ENCODE results near the gene TCP10L.

Gene TCP10L

GRCh38 chr21:32535612-32536011, 49.7 kb downstream of the TCP10L start:
- Histone ChIP-seq H3K79me2 (ENCODE audit: low read length) (no peaks in the 10 kb centered on the region), H2AFZ (ENCODE audit: low read length) (no peak overlapping the region), H3K27ac (ENCODE audit: low read length) (no peak overlapping the region), H3K9ac (ENCODE audit: low read length) (no peak overlapping the region), H4K20me1 (ENCODE audit: insufficient read depth, low read length) (no peaks in the 10 kb centered on the region), H3K4me1 (ENCODE audit: low read length) (no peaks in the 10 kb centered on the region), H3K9me2 (replicated peaks; ENCODE audit: insufficient read depth, low read length) (no peaks in the 10 kb centered on the region), H3K4me3 (ENCODE audit: low read length) (no peak overlapping the region), H3K4me2 (ENCODE audit: low read depth, low read length) (no peak overlapping the region), H3F3A (ENCODE audit: insufficient read depth, low read length) (no peaks in the 10 kb centered on the region), H3K9me3 (replicated peaks; ENCODE audit: insufficient read depth, low read length) (no peaks in the 10 kb centered on the region), H3K36me3 (replicated peaks; ENCODE audit: insufficient read depth, low read length) (no peaks in the 10 kb centered on the region), H3K27me3 (replicated peaks; ENCODE audit: insufficient read depth, low read length) (no peaks in the 10 kb centered on the region)
- TF ChIP-seq EZH2phosphoT487 (IDR thresholded peaks at IDR 0.05; ENCODE audit: low read length) (no peak), EZH2 (optimal IDR thresholded peaks at IDR 0.05; ENCODE audit: low read depth, low read length) (no peak), CTCF (IDR thresholded peaks at IDR 0.05; ENCODE audit: low read length) (no peak)
- no peak for DNase-seq

GRCh38 chr21:32534113-32534512, 51.2 kb downstream of the TCP10L start:
- Histone ChIP-seq H3F3A (ENCODE audit: insufficient read depth, low read length) (no peaks in the 10 kb centered on the region), H3K4me1 (ENCODE audit: low read length) (no peaks in the 10 kb centered on the region), H4K20me1 (ENCODE audit: insufficient read depth, low read length) (no peaks in the 10 kb centered on the region), H3K9me3 (replicated peaks; ENCODE audit: insufficient read depth, low read length) (no peaks in the 10 kb centered on the region), H3K4me3 (ENCODE audit: low read length) (no peak overlapping the region), H3K9me2 (replicated peaks; ENCODE audit: insufficient read depth, low read length) (no peaks in the 10 kb centered on the region), H3K9ac (ENCODE audit: low read length) (no peak overlapping the region), H2AFZ (ENCODE audit: low read length) (no peak overlapping the region), H3K36me3 (replicated peaks; ENCODE audit: insufficient read depth, low read length) (no peaks in the 10 kb centered on the region), H3K4me2 (ENCODE audit: low read depth, low read length) (no peak overlapping the region), H3K79me2 (ENCODE audit: low read length) (no peaks in the 10 kb centered on the region), H3K27me3 (replicated peaks; ENCODE audit: insufficient read depth, low read length) (no peaks in the 10 kb centered on the region), H3K27ac (ENCODE audit: low read length) (no peak overlapping the region)
- TF ChIP-seq EZH2 (optimal IDR thresholded peaks at IDR 0.05; ENCODE audit: low read depth, low read length) (no peak), EZH2phosphoT487 (IDR thresholded peaks at IDR 0.05; ENCODE audit: low read length) (no peak)
- DNase-seq: peak; percentile 5

- no peaks in the 10 kb centered on the region for H3F3A ChIP-seq (ENCODE audit: insufficient read depth, low read length)
- H3K27me3 ChIP-seq (replicated peaks; ENCODE audit: insufficient read depth, low read length): no peaks in the 10 kb centered on the region
- H3K27ac ChIP-seq (ENCODE audit: low read length): no peak overlapping the region
- H3K4me3 ChIP-seq (ENCODE audit: low read length): no peak overlapping the region
- no peak overlapping the region for H2AFZ ChIP-seq (ENCODE audit: low read length)
- H3K36me3 ChIP-seq (replicated peaks; ENCODE audit: insufficient read depth, low read length): no peaks in the 10 kb centered on the region
- H3K79me2 ChIP-seq (ENCODE audit: low read length): no peaks in the 10 kb centered on the region
- no peaks in the 10 kb centered on the region for H3K4me1 ChIP-seq (ENCODE audit: low read length)
- H3K9ac ChIP-seq (ENCODE audit: low read length): no peak overlapping the region
- H4K20me1 ChIP-seq (ENCODE audit: insufficient read depth, low read length): no peaks in the 10 kb centered on the region
- no peak overlapping the region for H3K4me2 ChIP-seq (ENCODE audit: low read depth, low read length)
- no peaks in the 10 kb centered on the region for H3K9me2 ChIP-seq (replicated peaks; ENCODE audit: insufficient read depth, low read length)
- no peak for DNase-seq
- no peak for TF ChIP-seq CTCF (IDR thresholded peaks at IDR 0.05; ENCODE audit: low read length)
- H3K9me3 ChIP-seq (replicated peaks; ENCODE audit: insufficient read depth, low read length): no peaks in the 10 kb centered on the region
Observed at GRCh38 chr21:32533611-32534010, 51.7 kb downstream of the TCP10L start.

GRCh38 chr21:32533053-32533452, 52.3 kb downstream of the TCP10L start:
- no peak for TF ChIP-seq CTCF (IDR thresholded peaks at IDR 0.05; ENCODE audit: low read length)
- TF ChIP-seq EZH2 (optimal IDR thresholded peaks at IDR 0.05; ENCODE audit: low read depth, low read length): no peak
- no peak for TF ChIP-seq EZH2phosphoT487 (IDR thresholded peaks at IDR 0.05; ENCODE audit: low read length)

More at GRCh38 chr21:32533053-32533452, 52.3 kb downstream of the TCP10L start:
- H3K36me3 ChIP-seq (replicated peaks; ENCODE audit: insufficient read depth, low read length): no peaks in the 10 kb centered on the region
- H3K4me2 ChIP-seq (ENCODE audit: low read depth, low read length): no peak overlapping the region
- H4K20me1 ChIP-seq (ENCODE audit: insufficient read depth, low read length): no peaks in the 10 kb centered on the region
- H3K27ac ChIP-seq (ENCODE audit: low read length): no peak overlapping the region
- H2AFZ ChIP-seq (ENCODE audit: low read length): no peak overlapping the region
- no peaks in the 10 kb centered on the region for H3K4me1 ChIP-seq (ENCODE audit: low read length)
- no peaks in the 10 kb centered on the region for H3F3A ChIP-seq (ENCODE audit: insufficient read depth, low read length)
- H3K27me3 ChIP-seq (replicated peaks; ENCODE audit: insufficient read depth, low read length): no peaks in the 10 kb centered on the region
- H3K79me2 ChIP-seq (ENCODE audit: low read length): no peaks in the 10 kb centered on the region
- no peaks in the 10 kb centered on the region for H3K9me2 ChIP-seq (replicated peaks; ENCODE audit: insufficient read depth, low read length)
- no peak overlapping the region for H3K4me3 ChIP-seq (ENCODE audit: low read length)
- H3K9ac ChIP-seq (ENCODE audit: low read length): no peak overlapping the region
- H3K9me3 ChIP-seq (replicated peaks; ENCODE audit: insufficient read depth, low read length): no peaks in the 10 kb centered on the region
- no peak for DNase-seq

Measured in MM.1S (cell line).